Fibroblast of villous mesenchyme (primary cell): Measurements from ENCODE around the gene RXRA. TPM values are rescaled to one million over a fixed set of nuclear protein-coding genes. Genes with fewer than 3 reads are reported as not detected.

Experiments
- DNase-seq: peaks from one replicate; pipeline ENCODE4 v3.0.0-alpha.2; 2010; ENCODE audit warnings: low read depth
- H3K4me3 ChIP-seq: 2 replicates; pipeline ENCODE4 v1.5.1; 2011; ENCODE audit warnings: low read depth, mild to moderate bottlenecking, low read length
- CTCF ChIP-seq: IDR thresholded peaks from 2 replicates; pipeline ENCODE4 v1.5.1; 2012; ENCODE audit warnings: low read depth, mild to moderate bottlenecking, low read length; ENCODE audit not compliant: insufficient read depth
- total RNA-seq: library from RNA; depleted of rRNA; stranded (reverse); fragments of >200 nt; gene quantifications from 2 replicates; pipeline ENCODE4 v1.2.3, GENCODE V29; 2012

Gene RXRA
- total RNA-seq, 1 donor, result 16.0 TPM

GRCh38 chr9:134359493-134360179 lies 33.4 kb downstream of the RXRA start:
- TF ChIP-seq CTCF, result no peak
- DNase-seq, result no peak
- no peak overlapping the region for H3K4me3 ChIP-seq

DNA sequence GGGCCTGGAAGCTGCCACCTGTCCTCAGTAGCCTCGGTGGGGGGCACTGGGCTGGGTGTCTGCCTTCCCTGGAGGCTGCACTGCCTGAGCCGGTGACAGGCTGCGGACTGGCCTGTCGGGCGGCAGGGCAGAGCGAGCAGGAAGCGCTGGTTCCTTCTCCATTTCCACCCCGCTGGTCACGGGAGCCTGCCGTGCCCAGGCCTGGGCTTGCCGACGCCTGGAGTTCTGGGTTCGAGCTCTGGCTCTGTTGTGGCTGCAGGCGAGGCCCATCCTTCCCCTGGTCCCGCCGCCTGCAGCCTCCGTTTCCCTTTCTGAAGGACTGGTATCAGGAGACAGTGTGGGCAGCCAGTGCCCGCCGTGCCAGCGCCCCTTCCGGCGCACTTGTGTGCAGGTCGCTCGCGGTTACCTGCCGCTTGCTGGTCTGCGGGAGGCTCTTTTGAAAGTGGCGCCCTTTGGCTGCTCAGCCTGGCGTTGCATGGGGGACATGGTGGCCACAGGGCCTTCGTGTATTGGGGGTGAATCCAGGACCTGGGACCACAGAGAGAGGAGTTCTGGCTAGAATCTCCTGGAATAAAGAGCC lies 34.0 kb downstream of the RXRA start:
- no peak for DNase-seq
- H3K4me3 ChIP-seq, result no peak overlapping the region
- TF ChIP-seq CTCF, result no peak

DNA sequence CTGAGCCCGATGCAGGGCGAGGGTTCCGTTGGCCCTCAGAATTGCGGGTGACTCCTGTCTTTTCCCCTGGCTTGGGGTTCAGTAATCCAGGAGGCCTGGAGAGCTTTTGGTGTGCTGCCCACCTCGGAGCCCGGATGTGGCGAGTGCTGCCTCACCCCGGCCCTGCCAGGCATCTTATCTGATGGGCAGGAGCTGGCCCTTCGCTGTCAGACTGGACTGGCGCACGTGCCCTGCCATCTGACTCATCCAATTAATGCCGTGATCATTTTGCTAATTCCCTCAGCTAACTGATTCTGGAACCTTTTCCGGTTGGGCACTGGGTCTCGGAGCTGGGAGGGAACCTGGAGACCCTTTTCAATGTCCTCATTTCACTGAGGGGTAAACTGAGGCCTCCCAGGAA lies 34.6 kb downstream of the RXRA start:
- no peak for DNase-seq
- TF ChIP-seq CTCF, result no peak
- H3K4me3 ChIP-seq, result no peak overlapping the region

DNA sequence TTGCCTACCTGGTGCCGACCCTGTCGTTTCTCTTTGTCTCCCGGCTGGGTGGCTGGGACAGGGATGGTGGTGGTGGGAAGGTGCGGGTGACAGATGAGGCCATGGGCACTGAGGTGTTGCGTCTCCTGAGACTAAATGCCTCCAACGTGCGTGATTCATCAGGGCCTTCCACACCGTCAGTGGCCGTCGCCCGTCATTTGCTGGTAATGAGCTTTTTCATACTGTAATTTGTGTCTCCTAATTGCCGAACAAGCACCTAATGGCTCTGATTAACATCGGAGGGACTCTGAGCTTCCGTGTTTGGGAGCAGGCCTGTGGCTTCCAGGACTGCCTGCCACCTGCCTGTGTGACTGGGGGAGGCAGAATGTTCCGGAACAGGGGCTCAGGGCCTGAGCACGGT lies 35.2 kb downstream of the RXRA start:
- DNase-seq, result no peak
- no peak overlapping the region for H3K4me3 ChIP-seq
- TF ChIP-seq CTCF, result no peak

DNA sequence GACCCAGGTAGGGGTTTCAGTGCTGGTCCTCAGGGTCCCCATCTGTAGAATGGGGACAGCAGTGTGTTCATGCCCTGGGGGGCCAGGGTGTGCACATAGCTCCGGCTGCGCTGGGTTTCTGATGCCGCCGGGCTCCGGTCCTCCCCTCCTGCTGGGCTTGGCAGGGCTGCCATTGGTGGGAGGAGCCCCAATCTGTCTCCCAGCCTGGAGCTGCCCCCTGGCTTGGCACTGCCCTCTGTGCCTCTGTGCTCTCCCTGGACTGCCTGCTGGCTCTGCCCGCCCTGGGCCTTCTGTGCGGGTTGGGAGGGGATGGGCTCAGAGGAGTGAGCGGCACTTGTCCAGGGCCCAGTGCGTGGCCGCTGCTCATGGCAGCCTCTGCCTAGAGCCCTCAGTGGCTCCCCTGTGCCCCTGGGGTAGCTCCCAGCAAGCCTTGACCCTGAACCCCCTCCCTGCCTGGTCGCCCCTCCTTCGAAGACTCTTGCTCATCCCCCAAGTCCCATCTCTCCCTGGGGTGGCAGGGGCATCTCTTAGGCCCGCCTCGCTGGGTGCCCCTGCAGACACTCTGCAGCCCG lies 35.7 kb downstream of the RXRA start:
- no peak for DNase-seq
- H3K4me3 ChIP-seq, result no peak overlapping the region
- TF ChIP-seq CTCF, result no peak

DNA sequence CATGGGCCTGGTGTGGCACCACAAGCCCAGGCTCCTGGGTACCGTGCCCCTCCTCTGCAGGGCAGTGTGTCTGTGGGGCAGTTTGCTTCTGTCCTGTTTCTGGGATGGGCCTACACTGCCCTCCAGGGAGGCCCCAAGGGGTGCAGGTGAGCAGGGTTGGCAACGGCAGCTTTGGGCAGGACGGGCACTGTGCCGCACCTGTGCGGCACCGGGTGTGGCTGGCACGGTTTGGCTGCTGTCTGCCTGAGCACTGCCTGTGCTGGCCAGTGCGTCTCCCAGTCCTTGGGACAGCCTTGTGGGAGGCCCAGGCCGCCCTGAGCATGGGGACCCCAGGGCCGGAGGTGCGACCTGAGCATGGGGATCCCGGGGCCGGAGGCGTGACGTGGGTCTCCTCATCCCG lies 37.2 kb downstream of the RXRA start:
- H3K4me3 ChIP-seq, result no peak overlapping the region
- no peak for DNase-seq
- TF ChIP-seq CTCF, result no peak
